Measurements from ENCODE around the gene H2BK1. TPM values are rescaled to one million over a fixed set of nuclear protein-coding genes. Genes with fewer than 3 reads are reported as not detected.

H2BK1 gene
- total and polyA plus RNA-seq, 4 donors = 0.52 TPM; not detected in 3

DNA sequence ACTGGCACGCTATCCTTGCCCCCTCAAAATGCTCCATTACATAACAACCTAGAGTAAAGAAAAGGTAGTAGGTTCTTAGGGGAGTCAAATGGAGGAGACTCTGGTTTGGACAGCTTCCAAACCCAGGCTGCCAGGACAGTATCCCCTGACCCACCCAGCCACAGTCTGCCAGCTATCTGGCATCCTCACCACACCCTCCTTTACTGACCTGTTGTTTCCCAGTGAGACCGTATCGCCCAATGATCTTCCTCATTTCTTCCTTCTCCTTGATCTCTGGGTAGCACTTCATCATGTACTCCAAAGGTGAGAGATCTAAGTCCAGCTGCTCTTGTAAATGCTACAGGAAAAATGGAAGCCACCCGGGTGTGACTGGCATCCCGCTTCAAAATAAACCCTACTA lies 5.1 kb upstream of the H2BK1 start:
- ATAC-seq (ENCODE audit: insufficient read depth, low FRiP score) = no peak
- Histone ChIP-seq H3K9ac (ENCODE audit: insufficient read depth in 1 of 2, low read length in 2 of 2) (no peak overlapping the region), H3K4me3 (no peak overlapping the region), H3K9me3 (ENCODE audit: control insufficient read depth in 4 of 4, insufficient read depth in 3 of 4, low read length in 3 of 4) (no peaks in the 10 kb centered on the region), H3K27ac (ENCODE audit: low read depth in 1 of 2, low read length in 1 of 2) (no peak overlapping the region), H3K4me1 (ENCODE audit: control insufficient read depth in 5 of 5, insufficient read depth in 5 of 5, low read length in 5 of 5) (no peaks in the 10 kb centered on the region), H3K27me3 (ENCODE audit: control insufficient read depth in 3 of 3, insufficient read depth in 3 of 3, low read length in 2 of 3) (no peaks in the 10 kb centered on the region), H3K36me3 (ENCODE audit: control insufficient read depth in 4 of 4, insufficient read depth in 4 of 4, low read length in 4 of 4) (peaks cover 21 to 50% (median 39%) of the 10 kb centered on the region in 4 donors)
- no peak for TF ChIP-seq CTCF (IDR thresholded peaks at IDR 0.05; ENCODE audit: control extremely low read depth, extremely low read depth)
- 95 to 99% methylated on average over 5 of the region's 5 CpGs for WGBS, 2 donors
- DNase-seq = no peak

DNA sequence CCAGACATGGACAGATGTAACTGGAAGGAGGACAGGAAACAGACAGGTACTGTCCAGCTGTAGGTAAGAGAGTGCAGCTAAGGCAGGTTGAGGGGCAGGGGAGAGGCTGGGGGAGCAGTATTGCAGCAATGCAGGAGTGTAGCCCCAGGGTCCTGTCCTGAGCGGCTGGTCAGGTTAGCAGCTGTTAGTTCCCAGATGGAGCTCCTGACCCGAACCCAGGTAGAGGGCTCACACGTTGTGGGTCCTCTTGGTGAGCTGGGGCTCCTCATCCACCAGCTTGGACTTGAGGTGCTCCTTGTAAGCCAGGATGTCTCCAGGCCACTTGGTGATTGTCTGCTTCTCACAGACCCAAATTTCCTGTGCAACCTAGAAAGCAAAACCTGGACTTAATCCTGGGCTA lies 3.5 kb upstream of the H2BK1 start:
- H3K9ac ChIP-seq (ENCODE audit: insufficient read depth in 1 of 2, low read length in 2 of 2) = no peak overlapping the region
- ATAC-seq (ENCODE audit: insufficient read depth, low FRiP score) (no peak), DNase-seq (no peak)
- no peak overlapping the region for H3K27ac ChIP-seq (ENCODE audit: low read depth in 1 of 2, low read length in 1 of 2)
- H3K27me3 ChIP-seq (ENCODE audit: control insufficient read depth in 3 of 3, insufficient read depth in 3 of 3, low read length in 2 of 3) = no peaks in the 10 kb centered on the region
- WGBS, 2 donors = 88 to 90% methylated on average over 3 of the region's 3 CpGs
- TF ChIP-seq CTCF (IDR thresholded peaks at IDR 0.05; ENCODE audit: control extremely low read depth, extremely low read depth) = no peak
- H3K9me3 ChIP-seq (ENCODE audit: control insufficient read depth in 4 of 4, insufficient read depth in 3 of 4, low read length in 3 of 4) = no peaks in the 10 kb centered on the region
- no peaks in the 10 kb centered on the region for H3K4me1 ChIP-seq (ENCODE audit: control insufficient read depth in 5 of 5, insufficient read depth in 5 of 5, low read length in 5 of 5)
- H3K36me3 ChIP-seq (ENCODE audit: control insufficient read depth in 4 of 4, insufficient read depth in 4 of 4, low read length in 4 of 4) = peaks cover 18 to 45% (median 34%) of the 10 kb centered on the region in 4 donors
- no peak overlapping the region for H3K4me3 ChIP-seq

DNA sequence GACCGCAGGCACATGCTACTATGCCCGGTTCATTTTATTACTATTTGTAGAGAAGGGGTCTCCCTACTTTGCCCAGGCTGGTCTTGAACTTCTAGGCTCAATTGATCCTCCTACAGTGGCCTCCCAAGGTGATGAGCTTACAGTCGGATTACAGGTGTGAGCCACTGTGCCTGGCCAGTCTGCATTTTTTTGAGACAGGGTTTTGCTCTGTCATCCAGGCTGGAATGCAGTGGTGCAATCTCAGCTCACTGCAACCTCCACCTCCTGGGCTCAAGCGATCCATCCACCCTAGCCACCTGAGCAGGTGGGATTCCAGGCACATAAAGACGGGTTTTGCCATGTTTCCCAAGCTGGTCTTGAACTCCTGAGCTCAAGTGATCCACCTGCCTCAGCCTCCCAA lies 2.3 kb upstream of the H2BK1 start:
- TF ChIP-seq CTCF (IDR thresholded peaks at IDR 0.05; ENCODE audit: control extremely low read depth, extremely low read depth) = no peak
- no peak overlapping the region for H3K27ac ChIP-seq (ENCODE audit: low read depth in 1 of 2, low read length in 1 of 2)
- no peak overlapping the region for H3K9ac ChIP-seq (ENCODE audit: insufficient read depth in 1 of 2, low read length in 2 of 2)
- no peak overlapping the region for H3K4me3 ChIP-seq
- DNase-seq (no peak), ATAC-seq (ENCODE audit: insufficient read depth, low FRiP score) (no peak)
- H3K27me3 ChIP-seq (ENCODE audit: control insufficient read depth in 3 of 3, insufficient read depth in 3 of 3, low read length in 2 of 3) = no peaks in the 10 kb centered on the region
- peaks cover 0 to 9% (median 2%) of the 10 kb centered on the region in 5 donors for H3K4me1 ChIP-seq (ENCODE audit: control insufficient read depth in 5 of 5, insufficient read depth in 5 of 5, low read length in 5 of 5)
- no peaks in the 10 kb centered on the region for H3K9me3 ChIP-seq (ENCODE audit: control insufficient read depth in 4 of 4, insufficient read depth in 3 of 4, low read length in 3 of 4)
- WGBS, 2 donors = 93 to 96% methylated on average over 5 of the region's 5 CpGs
- H3K36me3 ChIP-seq (ENCODE audit: control insufficient read depth in 4 of 4, insufficient read depth in 4 of 4, low read length in 4 of 4) = peaks cover 14 to 34% (median 24%) of the 10 kb centered on the region in 4 donors

GRCh38 chr7:151211155-151211772 lies 976 bp upstream of the H2BK1 start:
- H3K9me3 ChIP-seq (ENCODE audit: control insufficient read depth in 4 of 4, insufficient read depth in 3 of 4, low read length in 3 of 4) = no peaks in the 10 kb centered on the region
- WGBS, 2 donors = 89 to 90% methylated on average over 3 of the region's 3 CpGs
- H3K36me3 ChIP-seq (ENCODE audit: control insufficient read depth in 4 of 4, insufficient read depth in 4 of 4, low read length in 4 of 4) = peaks cover 8 to 32% (median 20%) of the 10 kb centered on the region in 4 donors
- no peak overlapping the region for H3K9ac ChIP-seq (ENCODE audit: insufficient read depth in 1 of 2, low read length in 2 of 2)
- no peaks in the 10 kb centered on the region for H3K27me3 ChIP-seq (ENCODE audit: control insufficient read depth in 3 of 3, insufficient read depth in 3 of 3, low read length in 2 of 3)
- no peak for ATAC-seq (ENCODE audit: insufficient read depth, low FRiP score)
- no peak for TF ChIP-seq CTCF (IDR thresholded peaks at IDR 0.05; ENCODE audit: control extremely low read depth, extremely low read depth)
- no peak for DNase-seq
- H3K27ac ChIP-seq (ENCODE audit: low read depth in 1 of 2, low read length in 1 of 2) = no peak overlapping the region
- no peak overlapping the region for H3K4me3 ChIP-seq
- H3K4me1 ChIP-seq (ENCODE audit: control insufficient read depth in 5 of 5, insufficient read depth in 5 of 5, low read length in 5 of 5) = peaks cover 0 to 10% (median 5%) of the 10 kb centered on the region in 5 donors
